Aorta (tissue), 5 donors: ENCODE data around the gene FALEC. TPM values are rescaled to one million over a fixed set of nuclear protein-coding genes. Genes with fewer than 3 reads are reported as not detected.
"Not testable (repeated sequence)": the region's sequence is repeated elsewhere in the genome, so short reads cannot be mapped to it uniquely, and the experiment has no call there.

Experiments used
- ATAC-seq: fragments of 200-7000 bp; cut with Tn5 transposase; one replicate; pipeline ENCODE4 v1.9.1; 2022; ENCODE audit warnings: moderate library complexity; ENCODE audit not compliant: low FRiP score
- DNase-seq, 2 donors: peaks; one replicate each; pipeline ENCODE4 v3.0.0-alpha.2; 2020
- H3K27ac ChIP-seq, 2 donors: one replicate each; pipeline ENCODE4 v1.5.1; 2013; ENCODE audit warnings: low read length in 2 of 2, mild to moderate bottlenecking in 2 of 2, moderate library complexity in 2 of 2, control low read depth in 1 of 2, inconsistent platforms in 1 of 2, low read depth in 1 of 2
- H3K27me3 ChIP-seq, 2 donors: one replicate each; pipeline ENCODE4 v1.6.1; 2013; ENCODE audit warnings: control low read depth in 1 of 2, low read length in 1 of 2, mild to moderate bottlenecking in 1 of 2, moderate library complexity in 1 of 2; ENCODE audit not compliant: insufficient read depth in 2 of 2, control insufficient read depth in 1 of 2
- H3K36me3 ChIP-seq, 2 donors: one replicate each; pipeline ENCODE4 v1.6.1; 2013; ENCODE audit warnings: control low read depth in 1 of 2, low read length in 1 of 2, mild to moderate bottlenecking in 1 of 2; ENCODE audit not compliant: insufficient read depth in 2 of 2, control insufficient read depth in 1 of 2
- H3K4me1 ChIP-seq, 2 donors: one replicate each; pipeline ENCODE4 v1.6.1; 2013; ENCODE audit warnings: low read length in 2 of 2, control low read depth in 1 of 2, mild to moderate bottlenecking in 1 of 2, moderate library complexity in 1 of 2; ENCODE audit not compliant: insufficient read depth in 2 of 2, control insufficient read depth in 1 of 2
- H3K4me3 ChIP-seq, 2 donors: one replicate each; pipeline ENCODE4 v1.5.1; 2013; ENCODE audit warnings: low read length in 2 of 2, control low read depth in 1 of 2, mild to moderate bottlenecking in 1 of 2
- H3K9me3 ChIP-seq: one replicate; pipeline ENCODE4 v1.6.1; 2013; ENCODE audit warnings: mild to moderate bottlenecking, low read length; ENCODE audit not compliant: control insufficient read depth
- WGBS, 2 donors: extraction: QIAGEN DNeasy Blood & Tissue Kit; methylation state at CpG; one replicate each; pipeline ENCODE4 v1.1.7; 2013; 5-methylcytosine and 5-hydroxymethylcytosine counted together
- intact Hi-C, 2 donors: fragments of 100-400 bp; cut with DNase I; formaldehyde crosslinking; loops; one replicate each; pipeline versions ENCODE4 v1.14.2 to v1.15.0; 2022
- polyA plus RNA-seq, 2 donors: library from polyadenylated mRNA; stranded (reverse); fragments of 200-250 nt; gene quantifications; one replicate each; pipeline ENCODE4 v1.2.3, GENCODE V29; 2013
- total RNA-seq, 2 donors: library from RNA; stranded (reverse); fragmentation: NEBNext Ultra II Directional; extraction: Animal tissue kit (Norgen Biotek cat#: 25700); gene quantifications; one replicate each; pipeline ENCODE4 v1.2.1, GENCODE V29; 2021
- donor health status: healthy with polysubstance abuse.
- donor health status: Bipolar disorder and iron deficiency.
- donor health status: DM: no; HTN: no; CAD: no.
- donor health status: DM: no; HTN: no; CAD: no.
- donor health status: DM: yes; HTN: yes; CAD: no.

Gene FALEC
- total and polyA plus RNA-seq, 4 donors = 0.99 to 1.1 TPM; not detected in 2

DNA sequence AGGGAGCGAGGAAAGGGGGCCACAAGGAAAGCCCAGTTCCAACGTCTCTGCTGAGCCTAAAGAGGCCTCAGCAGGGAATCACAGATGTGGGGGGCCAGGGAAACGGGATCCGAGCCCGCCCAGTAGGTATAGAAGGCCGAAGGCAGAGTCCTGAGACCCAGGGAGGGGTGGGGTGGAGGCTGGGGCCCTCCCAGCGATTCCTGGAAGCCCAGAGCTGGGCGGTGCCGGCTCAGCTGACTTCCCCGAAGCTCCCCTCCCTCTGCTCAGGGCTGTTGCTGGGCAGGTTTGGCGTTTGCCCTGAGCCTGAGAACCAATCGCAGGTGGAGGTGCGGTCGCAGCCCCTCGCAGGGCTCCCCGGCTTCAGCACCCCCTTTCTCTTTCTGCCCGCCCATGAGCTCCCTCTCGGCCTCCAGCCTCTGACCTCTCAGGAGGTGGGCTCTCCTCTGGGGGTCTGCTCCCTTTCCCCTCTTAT is 46.5 kb downstream of the FALEC start:
- Histone ChIP-seq H3K4me1 (peaks cover 0 to 12% of the 10 kb centered on the region in 2 donors), H3K27me3 (no peaks in the 10 kb centered on the region), H3K36me3 (no peaks in the 10 kb centered on the region), H3K4me3 (peak overlapping the region in 1 of 2 donors; percentile 15), H3K27ac (peak overlapping the region; percentile 93 to 95), H3K9me3 (no peaks in the 10 kb centered on the region)
- intact Hi-C loops = loop anchor here (1.0 to 10.0 kb wide), 4 partner anchors 16 to 413 kb away; partner anchors contain the start of genes CERS2 (in 1 of the 2) and ENSA (in 1 of the 2)
- ATAC-seq (peak; percentile 91), DNase-seq (peak; percentile 97)
- 0 to 1% methylated on average over 16 to 18 of the region's 18 CpGs for WGBS, 2 donors

DNA sequence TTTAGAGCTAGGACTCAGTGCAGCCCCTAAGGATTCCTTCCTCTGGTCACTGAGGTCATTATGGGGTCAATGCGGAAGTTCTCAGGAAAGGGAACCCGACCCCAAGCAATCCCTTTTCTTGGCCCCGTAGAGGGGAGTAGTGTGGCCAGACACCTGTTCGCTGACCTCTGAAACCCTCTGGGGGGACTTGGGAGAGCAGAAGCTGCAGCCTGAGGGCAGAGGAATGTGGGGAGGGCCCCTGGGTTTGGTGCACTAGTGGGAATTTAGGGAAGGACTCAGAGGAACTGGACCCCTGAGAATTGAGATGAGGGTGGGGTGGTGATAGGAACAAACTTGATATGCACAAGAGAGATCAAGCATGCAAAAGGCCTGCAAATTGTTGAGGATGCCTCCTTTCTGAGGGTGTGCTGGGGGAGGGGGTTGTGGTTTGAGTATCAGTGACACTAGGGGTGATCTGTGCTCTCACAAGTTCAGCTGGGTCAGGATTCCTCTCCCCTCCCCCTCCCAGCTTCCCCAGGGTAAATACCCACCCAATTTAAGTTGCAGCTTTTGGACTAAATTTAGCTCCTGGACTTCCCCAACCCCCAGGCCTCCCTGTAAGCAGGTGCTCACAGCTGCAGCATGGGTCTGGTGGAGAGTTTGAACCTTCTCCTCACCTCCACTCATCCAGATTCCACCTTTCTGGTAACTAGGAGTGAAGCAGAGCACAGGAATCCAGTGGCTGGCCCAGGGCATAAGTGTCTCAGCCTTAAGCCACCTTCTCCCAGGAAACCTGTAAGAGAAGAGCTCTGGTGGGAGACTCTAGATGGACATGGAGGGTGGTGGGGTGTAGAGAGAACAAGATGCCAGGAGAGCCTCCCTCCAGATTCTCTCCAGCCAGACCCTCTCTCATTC is 47.1 kb downstream of the FALEC start:
- no peaks in the 10 kb centered on the region for H3K36me3 ChIP-seq
- H3K27me3 ChIP-seq = no peaks in the 10 kb centered on the region
- DNase-seq = peak; percentile 58 to 74
- H3K4me3 ChIP-seq = no peak overlapping the region
- peak overlapping the region; percentile 93 to 95 for H3K27ac ChIP-seq
- H3K9me3 ChIP-seq = no peaks in the 10 kb centered on the region
- intact Hi-C loops = loop anchor here in 1 of 2 donors (10.0 kb wide), 1 partner anchor 412 kb away; the partner anchor contains the start of gene CERS2
- ATAC-seq = no peak
- H3K4me1 ChIP-seq = peaks cover 0 to 12% of the 10 kb centered on the region in 2 donors
- WGBS, 2 donors = 6 to 13% methylated on average over 4 of the region's 4 CpGs

DNA sequence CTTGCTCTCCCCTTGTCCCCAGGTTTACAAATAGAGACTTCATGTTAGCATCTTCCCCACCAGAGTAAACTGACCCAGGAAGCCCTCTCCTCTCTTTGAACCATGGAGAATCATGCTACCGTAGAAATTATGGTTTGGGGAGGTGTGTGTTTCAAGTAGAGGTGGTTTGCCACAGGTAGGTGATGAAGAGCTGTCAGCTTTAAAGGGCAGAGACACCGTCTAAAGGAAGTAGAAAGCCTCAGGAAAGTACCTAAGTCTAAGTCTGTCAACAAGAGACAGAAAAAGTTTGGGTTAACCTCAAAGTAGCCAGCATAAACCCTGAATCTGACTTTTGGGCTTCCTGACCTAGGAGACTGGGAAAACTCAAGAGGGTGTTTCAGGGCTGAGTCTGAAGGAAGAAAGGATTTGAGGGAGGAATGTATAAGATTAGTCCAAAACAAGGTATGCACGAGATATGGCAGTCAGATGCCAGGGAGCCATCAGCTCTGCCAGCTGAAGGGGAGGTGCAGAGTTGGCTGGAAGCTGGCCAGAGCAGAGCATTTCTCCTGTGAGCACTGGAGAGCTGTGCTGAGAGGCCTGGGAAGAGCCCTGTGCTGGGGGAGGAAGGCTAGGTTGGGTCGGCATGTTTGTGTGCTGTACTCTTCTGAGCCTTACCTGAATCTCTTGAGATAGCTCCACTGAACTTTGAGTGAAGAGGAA is 47.9 kb downstream of the FALEC start:
- Histone ChIP-seq H3K27ac (peak overlapping the region; percentile 93 to 95), H3K4me3 (no peak overlapping the region), H3K4me1 (peaks cover 0 to 12% of the 10 kb centered on the region in 2 donors), H3K27me3 (no peaks in the 10 kb centered on the region), H3K36me3 (no peaks in the 10 kb centered on the region), H3K9me3 (no peaks in the 10 kb centered on the region)
- DNase-seq (peak; percentile 70 to 83), ATAC-seq (no peak)
- intact Hi-C loops = loop anchor here in 1 of 2 donors (10.0 kb wide), 1 partner anchor 411 kb away; the partner anchor contains the start of gene CERS2
- 7 to 11% methylated on average over 4 of the region's 4 CpGs for WGBS, 2 donors

DNA sequence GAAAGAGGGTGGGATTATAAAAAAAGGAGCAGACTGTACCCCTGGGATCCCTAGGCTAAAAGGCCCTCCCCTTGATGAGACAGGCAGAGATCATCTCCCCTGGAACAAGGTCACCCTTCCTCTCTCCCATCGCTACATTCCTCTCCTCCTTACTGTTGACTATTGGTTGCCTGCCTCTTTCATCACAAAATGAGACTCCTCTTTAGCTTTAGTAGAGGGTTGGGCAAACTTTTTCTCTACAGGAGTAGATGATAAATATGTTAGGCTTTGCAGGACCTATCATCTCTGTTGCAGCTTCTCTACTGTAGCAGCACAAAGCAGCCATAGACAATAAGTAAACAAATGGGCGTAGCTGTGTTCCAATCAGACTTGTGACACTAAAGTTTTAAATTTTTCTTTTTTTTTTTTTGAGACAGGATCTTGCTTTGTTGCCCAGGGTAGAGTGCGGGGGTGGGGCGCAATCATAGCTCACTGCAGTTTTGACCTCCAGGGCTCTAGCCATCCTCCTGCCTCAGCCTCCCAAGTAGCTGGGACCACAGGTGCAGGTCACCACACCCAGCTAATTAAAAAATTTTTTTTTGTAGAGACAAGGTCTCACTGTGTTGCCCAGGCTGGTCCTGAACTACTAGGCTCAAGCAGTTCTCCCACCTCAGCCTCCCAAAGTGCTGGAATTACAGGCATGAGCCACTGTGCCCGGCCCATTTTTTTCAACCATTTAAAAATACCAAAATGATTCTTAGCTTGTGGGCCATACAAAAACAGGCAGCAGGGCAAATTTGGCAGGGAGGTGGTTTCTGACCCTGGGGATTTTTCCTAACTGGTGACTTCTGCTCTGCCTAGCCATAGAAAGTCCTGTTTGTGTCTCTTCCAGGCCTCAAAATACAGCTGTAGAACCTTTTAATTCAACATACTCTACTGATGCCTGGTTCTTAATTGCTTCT is 48.8 kb downstream of the FALEC start:
- Histone ChIP-seq H3K36me3 (no peaks in the 10 kb centered on the region), H3K4me3 (no peak overlapping the region), H3K9me3 (no peaks in the 10 kb centered on the region), H3K4me1 (peaks cover 0 to 15% of the 10 kb centered on the region in 2 donors), H3K27me3 (no peaks in the 10 kb centered on the region), H3K27ac (peak overlapping the region; percentile 93 to 95)
- ATAC-seq (no peak), DNase-seq (peak in 1 of 2 donors; percentile 79)
- 43 to 50% methylated on average over 5 of the region's 5 CpGs for WGBS, 2 donors
- intact Hi-C loops = loop anchor here in 1 of 2 donors (10.0 kb wide), 1 partner anchor 410 kb away; the partner anchor contains the start of gene CERS2

DNA sequence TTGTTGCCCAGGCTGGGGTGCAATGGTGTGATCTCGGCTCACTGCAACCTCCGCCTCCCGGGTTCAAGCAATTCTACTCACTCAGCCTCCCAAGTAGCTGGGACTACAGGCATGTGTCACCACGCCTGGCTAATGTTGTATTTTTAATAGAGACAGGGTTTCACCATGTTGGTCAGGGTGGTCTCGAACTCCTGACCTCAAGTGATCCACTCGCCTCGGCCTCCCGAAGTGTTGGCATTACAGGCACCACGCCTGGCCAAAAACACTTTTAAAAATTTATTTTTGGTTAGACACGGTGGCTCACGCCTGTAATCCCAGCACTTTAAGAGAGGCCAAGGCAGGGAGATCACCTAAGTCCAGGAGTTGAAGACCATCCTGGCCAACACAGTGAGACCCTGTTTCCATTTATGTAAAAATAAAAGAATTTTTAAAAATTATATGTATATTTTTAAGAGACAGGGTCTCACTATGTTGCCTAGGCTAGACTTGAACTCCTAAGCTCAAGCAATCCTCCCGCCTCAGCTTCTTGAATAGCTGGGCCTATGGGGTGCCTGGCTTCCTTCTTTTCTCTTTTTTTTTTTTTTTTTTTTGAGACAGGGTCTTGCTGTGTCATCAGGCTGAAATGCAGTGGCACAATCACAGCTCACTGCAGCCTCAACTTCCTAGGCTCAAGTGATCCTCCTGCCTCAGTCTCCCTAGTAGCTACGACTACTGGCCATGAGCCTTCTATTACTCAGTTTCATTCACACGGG is 49.9 kb downstream of the FALEC start:
- H3K27me3 ChIP-seq, ATAC-seq, H3K4me3 ChIP-seq, H3K9me3 ChIP-seq, H3K36me3 ChIP-seq: not testable (repeated sequence)
- peaks cover 0 to 15% of the 10 kb centered on the region in 2 donors for H3K4me1 ChIP-seq
- WGBS, 2 donors = 29 to 30% methylated on average over 14 of the region's 14 CpGs
- intact Hi-C loops = loop anchor here in 1 of 2 donors (10.0 kb wide), 1 partner anchor 409 kb away; the partner anchor contains the start of gene CERS2
- peak in 1 of 2 donors; percentile 71 for DNase-seq
- H3K27ac ChIP-seq = peak overlapping the region; percentile 71 to 81

DNA sequence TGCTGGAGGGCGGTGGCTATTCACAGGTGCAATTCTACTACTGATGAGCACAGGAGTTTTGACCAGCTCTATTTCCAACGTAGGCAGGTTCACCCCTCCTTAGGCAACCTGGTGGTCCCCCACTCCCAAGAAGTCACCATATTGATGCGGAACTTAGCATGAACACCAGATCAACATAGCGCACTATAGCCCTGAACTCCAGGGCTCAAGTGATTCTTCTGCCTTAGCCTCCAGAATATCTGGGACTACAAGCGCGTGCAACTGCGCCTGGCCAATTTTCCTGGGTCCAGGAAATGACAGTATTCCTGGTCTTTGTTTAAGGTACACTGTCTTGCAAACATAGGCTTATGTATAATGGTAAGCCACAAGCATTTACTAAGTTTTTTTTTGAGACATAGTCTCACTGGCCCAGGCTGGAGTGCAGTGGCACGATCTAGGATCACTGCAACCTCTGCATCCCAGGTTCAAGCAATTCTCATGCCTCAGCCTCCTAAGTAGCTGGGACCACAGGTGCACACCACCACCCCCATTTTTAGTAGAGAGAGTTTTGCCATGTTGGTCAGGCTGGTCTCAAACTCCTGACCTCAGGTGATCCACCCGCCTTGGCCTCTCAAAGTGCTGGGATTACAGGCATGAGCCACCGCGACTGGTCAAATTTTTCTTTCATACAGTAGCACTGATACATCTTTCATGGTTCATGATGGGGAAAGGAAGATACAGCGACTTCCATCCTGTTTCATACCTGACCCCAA is 51.2 kb downstream of the FALEC start:
- no peaks in the 10 kb centered on the region for H3K9me3 ChIP-seq
- intact Hi-C loops = loop anchor here in 1 of 2 donors (10.0 kb wide), 1 partner anchor 408 kb away; the partner anchor contains the start of gene CERS2
- H3K36me3 ChIP-seq = no peaks in the 10 kb centered on the region
- H3K27me3 ChIP-seq = no peaks in the 10 kb centered on the region
- H3K4me3 ChIP-seq = no peak overlapping the region
- H3K4me1 ChIP-seq = peaks cover 2 to 15% of the 10 kb centered on the region in 2 donors
- DNase-seq (peak in 1 of 2 donors; percentile 50), ATAC-seq (no peak)
- H3K27ac ChIP-seq = peak overlapping the region; percentile 39 to 92
- WGBS, 2 donors = 70% methylated on average over 12 of the region's 12 CpGs

DNA sequence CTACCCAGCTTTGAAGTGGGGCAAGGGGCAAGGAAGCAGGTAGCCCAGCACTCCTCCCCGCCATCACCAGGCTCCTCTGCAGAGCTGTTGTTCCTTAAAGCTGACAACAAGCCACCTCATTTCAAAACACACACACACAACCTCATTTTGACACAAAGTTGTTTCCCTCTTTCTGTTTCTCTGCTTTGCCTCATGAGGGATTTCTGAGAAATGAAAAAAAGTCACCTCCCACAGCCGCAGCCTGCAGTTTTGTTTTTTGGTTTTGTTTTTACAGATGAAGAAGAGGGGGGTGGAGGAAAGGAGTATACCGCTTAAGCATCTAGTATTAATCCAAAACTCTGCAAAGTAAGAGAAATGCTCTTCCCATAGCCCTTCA is 51.8 kb downstream of the FALEC start:
- Histone ChIP-seq H3K27me3 (no peaks in the 10 kb centered on the region), H3K9me3 (no peaks in the 10 kb centered on the region), H3K4me1 (peaks cover 2 to 15% of the 10 kb centered on the region in 2 donors), H3K27ac (peak overlapping the region; percentile 44 to 92), H3K36me3 (no peaks in the 10 kb centered on the region), H3K4me3 (peak overlapping the region; percentile 3 to 11)
- intact Hi-C loops = loop anchor here in 1 of 2 donors (10.0 kb wide), 1 partner anchor 407 kb away; the partner anchor contains the start of gene CERS2
- ATAC-seq (peak; percentile 0), DNase-seq (no peak)
- 10 to 14% methylated on average over 3 of the region's 3 CpGs for WGBS, 2 donors
